AG08395 (cell line): ENCODE data around the gene PRAMEF1.
A peak's percentile ranks its signal among the peaks of the same experiment; 100 is the strongest.
"Not testable (repeated sequence)": the region's sequence is repeated elsewhere in the genome, so short reads cannot be mapped to it uniquely, and the experiment has no call there.

Experiments used
- DNase-seq: peaks from one replicate; pipeline ENCODE4 v3.0.0; 2012; ENCODE audit warnings: mixed read lengths, low spot score

The PRAMEF1 gene, protein sequence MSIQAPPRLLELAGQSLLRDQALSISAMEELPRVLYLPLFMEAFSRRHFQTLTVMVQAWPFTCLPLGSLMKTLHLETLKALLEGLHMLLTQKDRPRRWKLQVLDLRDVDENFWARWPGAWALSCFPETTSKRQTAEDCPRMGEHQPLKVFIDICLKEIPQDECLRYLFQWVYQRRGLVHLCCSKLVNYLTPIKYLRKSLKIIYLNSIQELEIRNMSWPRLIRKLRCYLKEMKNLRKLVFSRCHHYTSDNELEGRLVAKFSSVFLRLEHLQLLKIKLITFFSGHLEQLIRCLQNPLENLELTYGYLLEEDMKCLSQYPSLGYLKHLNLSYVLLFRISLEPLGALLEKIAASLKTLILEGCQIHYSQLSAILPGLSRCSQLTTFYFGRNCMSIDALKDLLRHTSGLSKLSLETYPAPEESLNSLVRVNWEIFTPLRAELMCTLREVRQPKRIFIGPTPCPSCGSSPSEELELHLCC

DNA sequence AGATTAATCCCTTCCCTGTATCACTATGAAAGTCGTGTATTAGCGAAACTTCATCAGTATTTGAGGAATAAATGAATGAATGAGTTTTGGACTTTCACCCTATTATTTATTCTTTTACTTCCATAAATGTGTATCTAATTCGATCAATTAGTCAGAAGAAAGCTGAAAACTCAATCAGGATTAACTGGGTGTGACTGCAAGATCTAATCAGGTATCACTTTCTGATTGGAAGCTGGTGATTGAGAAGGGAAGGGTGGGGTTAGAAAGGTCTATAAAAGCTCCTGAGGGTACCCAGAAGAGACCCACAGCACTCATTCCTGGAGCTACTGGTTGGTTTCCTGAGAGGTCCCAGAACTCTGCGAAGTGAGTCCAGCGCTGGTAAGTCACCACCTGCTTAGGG lies at the start of gene PRAMEF1:
TSS of gene PRAMEF1 (plus strand) at position 301 of the 400 bp plus-strand sequence. CDS start 1,831 bp downstream, outside the sequence.
- DNase-seq, result not testable (repeated sequence)

DNA sequence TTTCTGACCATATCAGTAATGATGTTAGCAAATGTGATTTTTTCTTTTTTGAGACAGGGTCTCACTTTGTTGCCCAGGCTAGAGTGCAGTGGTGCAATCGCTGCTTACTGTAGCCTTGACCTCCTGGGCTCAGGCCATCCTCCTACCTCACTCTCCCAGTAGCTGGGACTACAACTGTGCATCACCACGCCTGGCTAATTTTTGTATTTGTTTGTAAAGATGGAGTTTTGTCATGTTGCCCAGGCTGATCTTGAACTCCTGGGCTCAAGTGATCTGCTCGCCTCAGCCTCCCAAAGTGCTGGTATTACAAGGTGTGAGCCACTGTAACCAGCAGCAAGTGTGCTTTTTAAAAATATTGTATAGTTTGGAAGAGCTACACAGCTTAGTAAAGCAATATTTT lies 49.3 kb upstream of the PRAMEF1 start:
- no peak for DNase-seq

DNA sequence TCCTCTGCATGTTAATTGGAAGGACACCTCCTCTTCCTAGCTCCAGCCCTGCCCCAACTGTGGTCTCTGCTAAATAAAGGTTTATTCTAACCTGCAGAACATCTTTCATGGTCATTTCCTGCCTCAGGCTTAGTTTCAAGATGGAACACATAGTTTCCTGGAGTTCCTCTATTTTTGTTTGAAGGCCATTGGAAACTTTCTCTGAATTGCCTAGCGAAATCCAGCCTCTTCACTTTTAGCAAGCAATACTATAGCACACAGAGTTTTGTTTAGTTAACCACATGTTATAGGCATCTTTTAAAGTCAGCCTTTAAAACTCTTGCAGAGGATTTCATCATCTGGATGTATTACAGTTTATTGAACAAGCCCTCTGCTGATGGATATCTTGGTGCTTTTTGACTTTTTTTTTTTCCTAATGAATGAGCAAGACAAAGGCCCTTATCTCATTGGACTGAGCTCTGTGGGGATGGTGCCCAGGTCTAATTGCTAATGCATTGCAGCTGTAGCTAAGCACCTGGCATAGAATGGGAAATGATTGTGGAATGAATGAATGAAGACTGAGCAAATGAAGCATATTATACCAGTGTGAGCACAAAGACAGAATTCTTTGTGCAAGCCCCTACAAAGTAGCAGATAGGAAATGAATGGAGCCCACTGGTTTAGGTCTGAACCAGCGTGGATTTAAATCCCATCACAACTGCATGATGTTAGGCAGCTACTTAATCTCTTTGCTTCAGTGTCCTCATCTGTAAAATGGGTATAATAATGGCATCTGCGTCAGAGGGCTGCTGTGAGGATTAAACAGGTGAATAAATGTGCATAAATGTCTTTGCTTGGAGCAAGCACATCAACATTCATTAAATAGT lies 45.8 kb upstream of the PRAMEF1 start:
- DNase-seq, result no peak

DNA sequence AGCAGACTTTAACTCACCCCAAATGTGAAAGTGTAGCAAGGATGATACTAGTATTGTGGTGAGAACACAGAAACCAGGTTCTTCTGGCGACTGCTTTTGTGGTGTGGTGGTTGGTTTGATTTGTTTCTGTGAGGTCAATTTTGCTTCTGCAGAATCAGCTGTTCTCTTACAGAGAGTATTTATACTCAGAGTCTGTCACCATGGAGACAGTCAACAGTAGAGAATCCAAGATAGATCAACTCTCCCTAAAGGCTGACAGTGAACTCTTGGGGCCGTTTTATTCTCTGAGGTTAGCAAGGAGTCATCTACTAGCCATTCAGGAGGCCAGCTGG lies 45.2 kb upstream of the PRAMEF1 start, which contains the start of gene CFAP107:
TSS of gene CFAP107 (plus strand) at position 209 of the 332 bp plus-strand sequence. CDS start 231 bp downstream, outside the sequence.
- peak; percentile 32 for DNase-seq

DNA sequence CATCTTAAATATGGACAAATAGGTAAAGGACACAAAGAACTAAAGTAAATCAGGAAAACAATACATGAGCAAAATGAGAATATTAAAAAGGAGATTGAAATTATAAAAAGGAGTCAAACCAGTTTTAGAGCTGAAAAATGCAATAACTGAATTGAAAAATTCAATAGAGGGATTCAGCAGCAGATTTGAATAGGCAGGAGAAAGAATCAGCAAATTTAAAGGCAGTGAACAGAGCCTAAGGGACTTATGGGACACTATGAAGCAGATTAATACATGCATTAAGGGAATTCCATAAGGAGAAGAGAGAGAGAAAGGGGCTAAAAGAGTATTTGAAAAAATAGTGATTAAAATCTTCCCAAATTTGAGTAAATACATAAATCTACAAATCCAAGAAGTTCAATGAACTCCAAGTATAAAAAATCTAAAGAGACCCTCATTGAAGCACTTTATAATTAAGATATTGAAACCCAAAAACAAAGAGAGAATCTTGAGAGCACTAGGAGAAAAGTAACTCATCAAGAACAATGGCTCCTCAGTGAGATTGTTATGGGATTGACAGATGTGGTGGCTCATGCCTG lies 42.3 kb upstream of the PRAMEF1 start:
- DNase-seq, result no peak

DNA sequence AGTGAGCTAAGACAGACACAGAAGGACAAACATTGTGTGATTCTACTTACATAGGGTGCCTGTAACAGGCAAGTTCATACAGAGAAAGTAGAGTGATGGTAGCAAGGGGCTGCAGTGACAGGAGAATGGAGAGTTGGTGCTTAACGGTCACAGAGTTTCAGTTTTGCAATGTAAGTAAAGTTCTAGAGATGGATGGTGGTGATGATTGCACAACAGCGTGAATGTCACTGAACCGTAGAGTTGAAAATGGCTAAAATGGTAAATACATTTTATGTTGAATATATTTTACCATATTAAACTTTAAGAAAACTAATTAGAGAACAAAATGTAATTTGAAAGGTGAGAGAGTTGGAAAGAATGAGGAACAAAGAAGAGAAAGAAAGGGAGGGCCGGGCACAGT lies 36.5 kb upstream of the PRAMEF1 start:
- DNase-seq, result no peak

DNA sequence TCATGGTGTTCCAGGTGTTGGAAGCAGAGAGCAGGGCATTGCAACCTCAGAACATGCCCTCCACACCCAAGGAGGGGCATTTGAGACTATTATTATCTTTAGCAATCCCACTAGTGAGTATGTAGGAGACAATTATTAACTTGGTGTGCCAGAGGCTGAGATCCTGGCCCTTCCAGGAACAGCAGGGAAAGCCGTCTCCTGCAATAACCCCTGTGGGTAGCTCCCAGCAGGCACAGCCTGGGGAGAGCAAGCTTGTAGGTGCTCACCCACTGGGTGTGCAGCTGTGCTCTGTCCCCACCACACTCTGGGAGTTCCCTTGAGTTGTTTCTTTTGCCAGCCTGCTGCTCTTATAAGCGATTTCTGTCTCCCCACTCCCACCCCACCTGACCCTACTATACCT lies 34.9 kb upstream of the PRAMEF1 start:
- DNase-seq, result no peak

DNA sequence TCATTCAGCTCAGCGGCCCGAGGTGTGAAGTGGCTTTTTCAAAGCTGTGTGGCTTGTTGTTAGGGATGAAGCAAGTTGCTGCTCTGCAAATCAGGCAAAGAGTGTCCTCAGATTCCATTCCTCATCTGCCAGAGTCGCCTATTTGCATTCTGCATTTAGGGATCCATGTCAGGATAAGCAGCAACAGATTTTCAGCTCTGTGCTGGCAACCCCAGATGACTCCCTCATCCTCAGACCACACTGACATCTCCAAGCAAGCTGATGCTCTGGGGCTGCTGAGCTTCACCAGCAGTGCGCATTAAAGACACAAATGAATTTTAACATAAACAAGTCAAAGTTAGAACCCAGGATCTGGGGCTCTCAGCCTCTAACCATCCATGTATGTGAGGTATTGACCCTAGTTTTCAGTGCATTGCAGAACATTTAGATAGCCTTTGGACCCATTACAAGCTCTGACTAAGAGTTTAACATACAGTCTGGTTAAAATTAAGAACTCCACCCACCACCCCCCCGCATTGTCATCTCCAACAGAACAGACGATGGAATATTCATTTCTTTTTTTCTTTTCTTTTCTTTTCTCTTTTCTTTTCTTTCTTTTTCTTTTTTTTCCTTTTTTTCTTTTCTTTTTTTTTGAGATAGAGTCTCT lies 34.3 kb upstream of the PRAMEF1 start:
- peak; percentile 52 for DNase-seq

DNA sequence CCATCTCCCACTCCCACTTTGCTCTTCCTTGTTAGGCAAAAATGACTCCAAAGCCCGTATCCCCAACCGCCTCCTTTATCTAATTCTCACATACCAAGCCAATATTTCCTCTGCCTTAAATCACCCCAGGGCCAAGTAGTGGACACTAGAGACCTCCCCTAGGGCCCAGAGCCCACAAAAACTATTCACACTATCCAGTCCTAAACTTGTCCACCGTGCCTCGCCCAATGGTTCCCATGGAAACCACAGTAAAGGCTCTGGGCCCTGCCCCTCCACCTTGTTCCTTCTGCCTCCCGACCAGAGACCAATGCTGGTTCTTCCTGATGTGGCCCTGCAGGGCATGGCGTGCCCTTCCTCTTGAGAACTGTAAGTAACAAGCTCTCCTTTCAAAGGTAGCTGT lies 33.4 kb upstream of the PRAMEF1 start:
- no peak for DNase-seq

DNA sequence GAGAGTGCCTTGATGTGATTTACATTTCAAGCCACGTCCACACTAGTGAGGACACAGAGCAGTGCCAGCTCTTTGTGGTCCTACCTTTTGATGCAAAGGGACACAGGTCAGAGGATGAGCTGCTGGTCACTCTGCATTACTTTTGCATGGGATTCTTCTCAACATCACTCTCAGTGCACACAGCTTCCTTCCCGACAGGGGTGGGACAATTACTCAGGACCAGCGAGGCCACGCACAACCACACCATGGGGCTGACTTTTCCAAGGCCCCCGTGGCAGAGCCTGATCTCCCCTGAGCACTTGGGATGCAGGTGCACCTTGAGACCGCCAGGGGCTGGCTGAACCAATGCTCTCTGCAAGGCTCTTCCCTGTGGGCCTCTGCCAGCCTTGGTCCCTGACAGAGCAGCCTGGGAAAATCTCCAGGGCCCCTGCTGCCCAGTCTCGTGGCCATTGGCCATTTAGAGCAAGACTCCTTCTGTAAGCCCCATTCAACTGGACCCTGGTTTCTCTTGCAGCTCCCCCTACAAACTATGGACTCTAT lies 30.9 kb upstream of the PRAMEF1 start:
- DNase-seq, result no peak

DNA sequence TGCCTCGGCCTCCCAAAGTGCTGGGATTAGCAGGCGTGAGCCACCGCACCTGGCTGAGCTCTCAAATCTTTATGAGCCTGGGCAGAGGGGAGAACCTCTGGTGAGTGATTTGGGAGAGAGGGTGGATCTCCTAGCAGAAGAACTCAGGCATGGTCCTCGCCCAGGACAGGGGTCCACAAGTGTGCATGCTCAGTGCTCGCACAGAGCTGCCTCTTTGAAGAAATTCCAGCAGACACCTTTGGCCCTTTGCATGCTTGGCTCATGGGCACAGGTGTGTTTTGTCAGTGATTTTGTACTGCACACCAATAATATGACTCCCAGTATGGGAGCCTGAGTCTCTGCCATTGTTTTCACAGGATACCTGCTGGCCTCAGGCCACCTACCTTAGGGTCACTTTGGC lies 29.4 kb upstream of the PRAMEF1 start:
- DNase-seq, result no peak

DNA sequence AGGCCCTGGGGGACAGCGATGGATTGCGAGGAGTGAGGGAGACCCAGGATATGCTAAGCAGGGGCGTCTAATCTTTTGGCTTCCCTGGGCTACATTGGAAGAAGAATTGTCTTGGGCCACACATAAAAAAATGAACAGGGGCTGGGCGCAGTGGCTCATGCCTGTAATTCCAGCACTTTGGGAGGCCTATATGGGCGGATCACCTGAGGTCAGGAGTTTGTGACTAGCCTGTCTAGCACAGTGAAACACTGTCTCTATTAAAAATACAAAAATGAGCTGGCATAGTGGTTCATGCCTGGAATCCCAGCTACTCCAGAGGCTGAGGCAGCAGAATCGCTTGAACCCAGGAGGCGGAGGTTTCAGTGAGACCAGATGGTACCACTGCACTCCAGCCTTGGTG lies 28.4 kb upstream of the PRAMEF1 start:
- DNase-seq, result no peak

DNA sequence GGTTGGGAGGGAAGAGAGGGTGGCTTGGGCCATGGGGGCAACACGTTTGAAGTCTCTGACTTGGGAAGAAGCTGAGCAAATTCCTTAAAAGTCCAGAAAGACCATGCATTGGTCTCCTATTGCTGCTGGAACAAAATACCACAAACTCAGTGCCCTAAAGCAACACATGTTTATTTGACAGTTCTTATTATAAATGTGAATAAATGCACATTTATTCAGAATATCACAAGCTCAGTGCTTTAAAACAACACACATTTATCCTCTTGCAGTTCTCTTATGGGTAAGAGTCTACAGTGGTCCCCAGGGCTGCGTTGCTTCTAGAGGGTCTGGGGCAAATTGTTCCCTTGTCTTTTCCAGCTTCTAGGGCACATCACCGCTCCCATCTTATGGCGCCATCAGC lies 27.7 kb upstream of the PRAMEF1 start:
- DNase-seq, result no peak

DNA sequence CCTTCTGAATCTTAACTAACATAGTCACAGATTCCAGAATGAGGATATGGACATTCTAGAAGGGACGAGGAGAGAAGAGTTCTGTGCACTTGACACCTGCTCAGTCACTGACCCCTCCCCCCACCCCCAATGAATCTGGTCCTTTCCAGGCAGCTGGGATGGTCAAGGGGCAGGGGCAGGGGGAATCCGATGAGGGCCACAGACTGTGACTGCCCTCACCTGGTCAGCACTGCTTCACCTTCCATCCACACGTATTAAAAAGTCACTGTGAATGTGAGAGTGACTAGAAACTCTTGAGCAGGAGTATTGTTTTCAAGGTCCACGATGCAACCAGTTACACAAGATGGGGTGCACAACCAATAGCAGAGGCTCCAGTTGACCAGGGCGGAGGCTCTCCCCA lies 27.2 kb upstream of the PRAMEF1 start:
- DNase-seq, result no peak

DNA sequence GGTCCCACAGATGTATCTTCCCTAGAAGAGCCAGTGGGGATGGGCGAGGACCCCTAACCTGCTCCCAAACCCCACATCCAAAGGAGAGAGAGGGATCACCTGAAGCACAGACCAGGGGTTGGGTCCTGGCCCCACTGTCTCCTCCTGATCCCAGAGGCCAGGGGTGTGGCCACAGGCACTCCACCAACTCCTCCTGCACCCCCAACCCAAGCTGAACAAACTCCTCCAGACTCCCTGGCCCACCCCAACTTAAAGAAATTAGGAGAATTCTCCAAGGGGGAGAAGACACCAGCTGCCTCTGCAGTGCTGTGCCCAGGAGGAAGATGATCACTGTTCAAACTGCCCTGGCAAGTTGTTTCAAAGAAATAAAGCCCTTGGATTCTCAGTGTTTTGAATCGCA lies 22.2 kb upstream of the PRAMEF1 start:
- DNase-seq, result no peak

DNA sequence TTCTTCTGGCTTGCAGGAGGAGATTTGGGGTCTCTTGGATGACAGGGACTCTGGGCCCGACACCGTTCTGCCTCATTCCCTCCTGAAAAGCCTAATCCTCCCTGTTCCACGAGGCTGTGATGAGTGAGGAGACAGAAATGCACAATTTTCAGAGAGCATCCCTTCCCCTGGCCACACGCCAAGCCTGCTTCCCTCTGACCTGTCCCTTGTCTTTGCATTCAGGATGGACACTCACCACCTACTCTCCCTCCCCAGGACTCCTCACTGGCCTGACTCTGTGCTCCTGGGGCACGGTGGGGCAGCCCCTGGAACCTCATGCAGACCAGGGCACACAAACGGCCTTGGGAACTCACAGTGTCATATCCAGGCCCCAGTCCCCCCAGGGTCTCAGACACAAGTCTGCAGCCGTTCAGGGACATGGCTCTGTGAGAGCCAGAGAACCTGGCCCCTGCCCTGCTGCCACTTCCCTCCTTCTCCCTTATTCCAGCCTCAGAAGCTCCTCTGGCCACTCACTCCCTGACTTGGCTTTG lies 21.2 kb upstream of the PRAMEF1 start:
- DNase-seq, result no peak

DNA sequence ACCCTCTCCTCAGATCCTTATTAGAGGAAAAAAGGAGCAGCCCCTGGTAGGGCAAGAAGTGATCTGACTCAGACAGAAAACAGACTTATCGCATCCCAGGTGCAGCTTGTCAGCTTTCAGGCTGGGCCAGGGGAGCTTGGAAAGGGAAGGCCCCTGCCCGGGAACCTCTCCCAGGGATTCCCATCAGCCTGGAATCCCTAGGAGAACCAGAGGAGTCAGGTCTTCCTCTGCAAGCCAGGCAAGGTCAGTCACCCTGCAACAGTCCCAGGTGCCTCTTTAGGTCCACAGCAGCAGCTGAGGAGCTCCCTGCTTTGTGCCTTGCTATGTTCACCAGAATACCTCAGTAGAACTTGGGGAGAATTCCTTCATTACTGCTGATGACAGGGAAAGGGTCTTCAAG lies 20.6 kb upstream of the PRAMEF1 start:
- DNase-seq, result no peak

DNA sequence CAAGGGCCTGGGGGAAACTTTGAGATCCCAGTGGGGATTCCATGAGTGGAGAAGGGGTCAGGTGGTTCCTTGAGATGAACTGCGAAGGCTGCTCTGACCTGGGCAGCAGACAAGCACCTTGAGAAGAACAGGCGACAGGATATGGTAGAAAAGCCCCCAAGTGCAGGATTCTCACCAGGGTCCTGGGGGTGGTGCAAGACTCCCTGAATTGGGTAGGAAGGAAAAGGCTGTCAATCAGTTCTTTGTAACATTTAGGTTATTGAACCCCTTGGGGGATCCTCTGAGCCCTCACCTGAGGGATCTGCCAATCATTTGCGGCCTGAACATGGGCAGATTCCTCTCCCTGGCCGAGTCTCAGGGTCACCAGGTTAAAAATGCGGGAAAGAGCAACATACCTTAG lies 20.0 kb upstream of the PRAMEF1 start:
- no peak for DNase-seq

DNA sequence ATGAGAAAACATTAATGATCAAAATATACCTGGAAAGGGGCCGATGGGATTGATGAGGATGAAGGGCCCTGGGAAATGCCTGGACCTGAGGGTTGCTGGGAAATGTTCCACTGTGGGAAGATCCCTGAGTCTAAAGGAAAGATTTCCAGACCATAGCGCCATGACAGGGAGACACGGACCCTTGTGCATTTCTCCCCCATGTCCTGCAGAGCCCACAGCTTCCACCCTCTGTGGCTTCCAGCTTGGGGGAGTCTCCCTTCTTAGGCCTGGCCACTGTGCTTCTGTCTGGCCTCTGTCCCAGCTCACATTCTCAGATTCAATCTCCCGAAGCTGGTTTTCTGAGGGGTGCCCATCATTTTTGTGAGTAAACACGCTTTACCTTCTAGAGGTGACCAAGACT lies 18.7 kb upstream of the PRAMEF1 start:
- DNase-seq, result no peak

DNA sequence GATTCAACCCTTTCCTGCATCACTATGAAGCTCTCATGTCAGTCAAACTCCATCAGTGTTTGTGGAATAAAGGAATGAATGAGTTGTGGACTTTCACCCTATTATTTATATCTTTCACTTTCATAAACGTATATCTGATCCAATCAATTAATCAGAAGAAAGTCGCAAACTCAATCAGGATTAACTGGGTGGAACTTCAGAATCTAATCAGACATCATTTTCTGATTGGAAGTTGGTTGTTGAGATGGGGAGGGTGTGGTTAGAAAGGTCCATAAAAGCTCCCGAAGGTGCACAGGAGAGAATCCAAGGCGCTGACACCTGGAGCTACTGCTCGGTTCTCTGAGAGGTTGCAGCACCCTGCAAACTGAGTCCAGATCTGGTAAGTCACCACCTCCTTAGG lies 17.8 kb upstream of the PRAMEF1 start, which contains the start of gene PRAMEF12:
TSS of gene PRAMEF12 (plus strand) at position 301 of the 400 bp plus-strand sequence. CDS start 1,130 bp downstream, outside the sequence.
- no peak for DNase-seq

DNA sequence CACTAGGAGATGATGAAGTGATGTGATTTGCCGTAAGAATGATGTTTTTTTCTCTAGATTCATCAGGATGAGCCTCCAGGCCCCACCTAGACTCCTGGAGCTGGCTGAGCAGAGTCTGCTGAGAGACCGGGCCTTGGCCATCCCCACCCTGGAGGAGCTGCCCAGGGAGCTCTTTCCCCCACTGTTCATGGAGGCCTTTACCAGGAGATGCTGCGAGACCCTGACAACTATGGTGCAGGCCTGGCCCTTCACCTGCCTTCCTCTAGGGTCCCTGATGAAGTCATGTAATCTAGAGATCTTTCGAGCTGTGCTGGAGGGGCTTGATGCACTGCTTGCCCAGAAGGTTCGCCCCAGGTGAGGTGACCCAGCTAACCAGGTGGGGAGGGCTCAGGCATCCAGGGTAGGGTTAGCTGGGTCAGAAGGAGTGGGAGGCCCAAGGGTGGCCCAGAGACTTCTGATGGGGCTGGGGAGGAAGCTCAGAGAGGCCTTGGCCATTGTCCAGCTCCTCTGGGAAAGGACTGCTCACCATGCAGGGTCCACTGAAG lies 16.3 kb upstream of the PRAMEF1 start:
- no peak for DNase-seq
